ENCODE measurements around the gene DTNB.

DTNB gene

GRCh38 chr2:25532521-25532920, 140.9 kb downstream of the DTNB start:
- no peaks in the 10 kb centered on the region for H3K9me3 ChIP-seq (ENCODE audit: insufficient read depth, low read length)
- H2AFZ ChIP-seq (ENCODE audit: low read depth, low read length): no peak overlapping the region
- H3K9ac ChIP-seq (ENCODE audit: low read length): no peak overlapping the region
- no peaks in the 10 kb centered on the region for H3K4me1 ChIP-seq (ENCODE audit: low read length)
- TF ChIP-seq CTCF (IDR thresholded peaks at IDR 0.05; ENCODE audit: low read depth, low read length): no peak
- no peak for TF ChIP-seq EZH2phosphoT487 (IDR thresholded peaks at IDR 0.05; ENCODE audit: low read depth)
- no peak overlapping the region for H3K4me2 ChIP-seq (ENCODE audit: low read length)
- no peak overlapping the region for H3K27ac ChIP-seq (ENCODE audit: low read length)
- H3K36me3 ChIP-seq (replicated peaks; ENCODE audit: low read depth, low read length): no peaks in the 10 kb centered on the region
- H3K79me2 ChIP-seq (ENCODE audit: low read length): no peaks in the 10 kb centered on the region
- H4K20me1 ChIP-seq (ENCODE audit: insufficient read depth, low read length): no peaks in the 10 kb centered on the region
- no peaks in the 10 kb centered on the region for H3K27me3 ChIP-seq (ENCODE audit: low read depth, low read length)
- H3K4me3 ChIP-seq (ENCODE audit: low read length): no peak overlapping the region

GRCh38 chr2:25529034-25529433, 144.3 kb downstream of the DTNB start:
- TF ChIP-seq EZH2phosphoT487 (IDR thresholded peaks at IDR 0.05; ENCODE audit: low read depth) (no peak), CTCF (IDR thresholded peaks at IDR 0.05; ENCODE audit: low read depth, low read length) (no peak)
- H3K36me3 ChIP-seq (replicated peaks; ENCODE audit: low read depth, low read length): no peaks in the 10 kb centered on the region
- no peaks in the 10 kb centered on the region for H3K9me3 ChIP-seq (ENCODE audit: insufficient read depth, low read length)
- H4K20me1 ChIP-seq (ENCODE audit: insufficient read depth, low read length): no peaks in the 10 kb centered on the region
- H3K9ac ChIP-seq (ENCODE audit: low read length): no peak overlapping the region
- no peaks in the 10 kb centered on the region for H3K27me3 ChIP-seq (ENCODE audit: low read depth, low read length)
- H3K79me2 ChIP-seq (ENCODE audit: low read length): no peaks in the 10 kb centered on the region
- peaks cover 9% of the 10 kb centered on the region for H3K4me1 ChIP-seq (ENCODE audit: low read length)
- no peak overlapping the region for H3K27ac ChIP-seq (ENCODE audit: low read length)
- H3K4me3 ChIP-seq (ENCODE audit: low read length): no peak overlapping the region
- no peak overlapping the region for H2AFZ ChIP-seq (ENCODE audit: low read depth, low read length)
- H3K4me2 ChIP-seq (ENCODE audit: low read length): no peak overlapping the region

GRCh38 chr2:25528173-25528572, 145.2 kb downstream of the DTNB start:
- Histone ChIP-seq H2AFZ (ENCODE audit: low read depth, low read length) (no peak overlapping the region), H3K4me1 (ENCODE audit: low read length) (peaks cover 10% of the 10 kb centered on the region), H3K27me3 (ENCODE audit: low read depth, low read length) (no peaks in the 10 kb centered on the region), H3K36me3 (replicated peaks; ENCODE audit: low read depth, low read length) (no peaks in the 10 kb centered on the region), H4K20me1 (ENCODE audit: insufficient read depth, low read length) (no peaks in the 10 kb centered on the region), H3K79me2 (ENCODE audit: low read length) (no peaks in the 10 kb centered on the region), H3K9ac (ENCODE audit: low read length) (no peak overlapping the region), H3K27ac (ENCODE audit: low read length) (no peak overlapping the region), H3K9me3 (ENCODE audit: insufficient read depth, low read length) (no peaks in the 10 kb centered on the region), H3K4me2 (ENCODE audit: low read length) (no peak overlapping the region), H3K4me3 (ENCODE audit: low read length) (no peak overlapping the region)
- no peak for TF ChIP-seq CTCF (IDR thresholded peaks at IDR 0.05; ENCODE audit: low read depth, low read length)
- TF ChIP-seq EZH2phosphoT487 (IDR thresholded peaks at IDR 0.05; ENCODE audit: low read depth): no peak

- no peaks in the 10 kb centered on the region for H3K9me3 ChIP-seq (ENCODE audit: insufficient read depth, low read length)
- no peak overlapping the region for H3K9ac ChIP-seq (ENCODE audit: low read length)
- H3K79me2 ChIP-seq (ENCODE audit: low read length): no peaks in the 10 kb centered on the region
- peaks cover 29% of the 10 kb centered on the region for H3K4me1 ChIP-seq (ENCODE audit: low read length)
- peak overlapping the region; percentile 17; the same call in 1 of the 2 replicates for H3K4me3 ChIP-seq (ENCODE audit: low read length)
- no peaks in the 10 kb centered on the region for H3K27me3 ChIP-seq (ENCODE audit: low read depth, low read length)
- H2AFZ ChIP-seq (ENCODE audit: low read depth, low read length): no peak overlapping the region
- no peaks in the 10 kb centered on the region for H4K20me1 ChIP-seq (ENCODE audit: insufficient read depth, low read length)
- H3K36me3 ChIP-seq (replicated peaks; ENCODE audit: low read depth, low read length): no peaks in the 10 kb centered on the region
- H3K27ac ChIP-seq (ENCODE audit: low read length): no peak overlapping the region
- TF ChIP-seq EZH2phosphoT487 (IDR thresholded peaks at IDR 0.05; ENCODE audit: low read depth): no peak
- no peak for TF ChIP-seq CTCF (IDR thresholded peaks at IDR 0.05; ENCODE audit: low read depth, low read length)
- H3K4me2 ChIP-seq (ENCODE audit: low read length): peak overlapping the region; percentile 52
Measured at GRCh38 chr2:25524507-25524906, 148.9 kb downstream of the DTNB start.
